ENCODE measurements around the gene C14orf180. TPM values are rescaled to one million over a fixed set of nuclear protein-coding genes. Genes with fewer than 3 reads are reported as not detected.
"Not testable (repeated sequence)": the region's sequence is repeated elsewhere in the genome, so short reads cannot be mapped to it uniquely, and the experiment has no call there.

C14orf180 gene
- total RNA-seq, 4 donors from 2014 or later, result 25.8 to 57.8 (median 35.4) TPM

DNA sequence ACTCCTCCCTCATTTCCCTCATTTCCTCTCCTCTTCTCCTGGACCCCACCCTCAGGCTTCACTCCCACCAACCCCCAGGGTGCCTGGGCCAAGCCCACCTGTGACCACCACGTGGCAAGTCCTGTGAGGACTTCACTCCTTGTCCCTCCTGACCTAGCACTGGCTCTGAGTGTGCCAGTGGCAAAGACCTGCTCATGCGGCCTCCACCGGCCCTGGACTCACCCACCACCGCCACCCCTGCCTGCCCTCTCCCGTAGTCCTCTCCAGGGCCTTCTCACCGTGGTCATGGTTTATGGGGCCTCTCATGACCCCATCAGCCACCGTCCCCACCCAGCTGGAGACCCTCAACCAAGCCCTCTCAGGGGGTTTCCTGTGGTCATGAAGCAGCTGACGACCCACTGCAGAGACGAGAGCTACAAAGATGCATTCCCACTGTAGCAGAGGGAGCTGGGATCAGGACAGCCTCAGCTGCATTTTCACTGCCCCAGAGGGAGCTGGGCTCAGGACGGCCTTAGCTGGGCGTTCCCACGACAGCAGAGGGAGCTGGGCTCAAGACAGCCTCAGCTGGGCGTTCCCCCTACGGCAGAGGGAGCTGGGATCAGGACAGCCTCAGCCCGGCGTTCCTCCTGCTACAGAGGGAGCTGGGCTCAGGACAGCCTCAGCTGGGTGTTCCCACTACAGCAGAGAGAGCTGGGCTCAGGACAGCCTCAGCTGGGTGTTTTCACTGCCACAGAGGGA, 3.2 kb upstream of the C14orf180 start:
- ATAC-seq (ENCODE audit: low FRiP score) (no peak), DNase-seq (ENCODE audit: low spot score) (no peak)
- TF ChIP-seq, protein P1, sequence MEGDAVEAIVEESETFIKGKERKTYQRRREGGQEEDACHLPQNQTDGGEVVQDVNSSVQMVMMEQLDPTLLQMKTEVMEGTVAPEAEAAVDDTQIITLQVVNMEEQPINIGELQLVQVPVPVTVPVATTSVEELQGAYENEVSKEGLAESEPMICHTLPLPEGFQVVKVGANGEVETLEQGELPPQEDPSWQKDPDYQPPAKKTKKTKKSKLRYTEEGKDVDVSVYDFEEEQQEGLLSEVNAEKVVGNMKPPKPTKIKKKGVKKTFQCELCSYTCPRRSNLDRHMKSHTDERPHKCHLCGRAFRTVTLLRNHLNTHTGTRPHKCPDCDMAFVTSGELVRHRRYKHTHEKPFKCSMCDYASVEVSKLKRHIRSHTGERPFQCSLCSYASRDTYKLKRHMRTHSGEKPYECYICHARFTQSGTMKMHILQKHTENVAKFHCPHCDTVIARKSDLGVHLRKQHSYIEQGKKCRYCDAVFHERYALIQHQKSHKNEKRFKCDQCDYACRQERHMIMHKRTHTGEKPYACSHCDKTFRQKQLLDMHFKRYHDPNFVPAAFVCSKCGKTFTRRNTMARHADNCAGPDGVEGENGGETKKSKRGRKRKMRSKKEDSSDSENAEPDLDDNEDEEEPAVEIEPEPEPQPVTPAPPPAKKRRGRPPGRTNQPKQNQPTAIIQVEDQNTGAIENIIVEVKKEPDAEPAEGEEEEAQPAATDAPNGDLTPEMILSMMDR (IDR thresholded peaks at IDR 0.05), result no peak

DNA sequence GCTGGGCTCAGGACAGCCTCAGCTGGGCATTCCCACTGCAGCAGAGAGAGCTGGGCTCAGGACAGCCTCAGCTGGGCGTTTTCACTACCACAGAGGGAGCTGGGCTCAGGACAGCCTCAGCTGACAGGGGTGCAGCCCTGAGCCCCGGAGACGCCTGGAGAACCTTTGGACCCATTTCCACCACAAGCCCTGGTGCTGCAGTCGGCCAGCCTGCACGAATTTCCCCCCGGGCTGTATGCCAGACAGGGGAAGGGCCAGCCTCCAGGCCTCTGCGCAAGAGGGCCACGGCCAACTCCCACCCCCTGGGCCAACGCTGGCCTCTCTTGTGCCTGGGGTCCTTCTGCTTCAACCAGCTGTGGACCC, 2.6 kb upstream of the C14orf180 start:
- TF ChIP-seq, protein P1 (IDR thresholded peaks at IDR 0.05), result no peak
- ATAC-seq (ENCODE audit: low FRiP score) (no peak), DNase-seq (ENCODE audit: low spot score) (no peak)

DNA sequence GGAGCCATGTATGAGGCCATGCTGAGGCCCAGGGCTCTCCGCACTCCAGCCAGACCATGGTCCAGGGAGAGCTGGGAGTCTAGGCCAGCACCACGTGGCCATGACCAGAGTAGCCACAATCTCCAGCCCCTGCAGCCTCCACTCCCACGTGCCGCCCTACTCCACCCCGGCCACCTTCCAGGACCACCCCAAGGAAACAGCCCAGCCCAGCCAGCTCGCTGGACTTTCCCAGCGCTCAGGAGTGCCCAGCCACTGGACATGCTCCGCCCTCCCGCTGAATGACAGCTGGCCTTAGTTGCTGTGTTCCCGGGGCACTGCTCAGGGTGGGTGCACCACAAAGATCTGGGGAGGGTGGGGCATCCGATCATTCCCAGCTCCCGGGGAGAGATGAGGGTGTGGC, 2.1 kb upstream of the C14orf180 start:
- ATAC-seq (ENCODE audit: low FRiP score) (no peak), DNase-seq (ENCODE audit: low spot score) (no peak)
- TF ChIP-seq, protein P1 (IDR thresholded peaks at IDR 0.05), result no peak

DNA sequence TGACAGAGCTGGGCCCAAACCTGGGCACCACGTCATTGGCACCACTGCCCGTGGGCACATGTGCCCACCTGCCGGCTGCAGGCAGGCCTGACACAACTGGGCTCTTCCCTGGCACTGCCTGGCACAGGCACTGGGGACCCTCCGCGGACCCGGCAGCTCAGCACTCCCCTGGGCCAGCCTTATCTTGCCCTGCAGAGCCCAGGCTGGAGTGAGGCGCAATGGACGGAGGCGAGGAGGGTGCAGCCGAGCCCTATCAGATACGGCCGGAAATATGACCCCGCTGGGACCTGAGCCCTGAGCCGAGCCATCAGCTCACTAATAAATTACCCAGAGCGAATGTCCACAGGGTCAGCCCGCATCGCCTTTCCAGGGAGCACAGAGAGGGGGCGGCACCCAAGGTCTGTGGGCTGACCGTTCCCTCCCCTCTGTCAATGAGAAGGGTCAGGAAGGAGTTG, 1.7 kb upstream of the C14orf180 start:
- no peak for ATAC-seq (ENCODE audit: low FRiP score)
- TF ChIP-seq, protein P1 (IDR thresholded peaks at IDR 0.05), result no peak
- DNase-seq (ENCODE audit: low spot score), result no peak

DNA sequence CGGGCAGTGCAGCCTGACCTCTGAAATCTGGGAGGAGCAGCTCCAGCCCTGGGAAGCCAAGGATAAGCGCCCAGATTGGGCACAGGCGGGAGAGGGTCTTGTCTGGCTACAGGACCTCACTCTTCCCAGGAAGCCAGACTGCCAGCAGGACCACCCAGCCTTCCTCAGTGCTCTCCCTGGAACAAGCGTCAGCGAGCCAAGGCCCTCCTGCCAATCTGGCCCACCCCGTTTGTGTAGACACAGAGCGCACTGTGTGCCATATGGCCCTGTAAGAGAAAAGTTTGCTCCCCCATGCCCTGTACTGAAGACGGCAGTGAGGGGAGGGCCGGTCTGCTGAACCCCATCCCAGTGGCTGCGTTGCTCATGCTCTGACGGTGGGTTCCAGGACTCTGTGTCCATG, 1.2 kb upstream of the C14orf180 start:
- DNase-seq (ENCODE audit: low spot score), result no peak
- TF ChIP-seq, protein P1 (IDR thresholded peaks at IDR 0.05), result no peak
- ATAC-seq (ENCODE audit: low FRiP score), result no peak

DNA sequence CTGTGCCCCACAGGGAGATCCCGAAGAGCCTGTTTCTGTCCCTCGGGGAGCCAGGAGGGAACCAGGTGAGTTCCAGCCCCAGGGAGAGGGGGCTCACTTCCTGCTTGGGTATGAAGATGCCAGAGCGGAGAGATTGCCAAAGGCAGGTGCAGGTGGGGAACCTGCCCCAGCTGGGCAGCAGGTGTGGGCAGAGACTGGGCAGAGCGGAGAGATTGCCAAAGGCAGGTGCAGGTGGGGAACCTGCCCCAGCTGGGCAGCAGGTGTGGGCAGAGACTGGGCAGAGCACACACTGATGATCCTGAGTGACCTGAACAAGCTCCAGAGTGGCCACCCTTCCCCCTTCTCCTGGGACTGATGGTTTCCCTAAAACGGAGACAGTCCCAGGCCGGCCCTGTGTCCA, 375 bp downstream of the C14orf180 start:
- not testable (repeated sequence) for DNase-seq (ENCODE audit: low spot score); ATAC-seq (ENCODE audit: low FRiP score)

DNA sequence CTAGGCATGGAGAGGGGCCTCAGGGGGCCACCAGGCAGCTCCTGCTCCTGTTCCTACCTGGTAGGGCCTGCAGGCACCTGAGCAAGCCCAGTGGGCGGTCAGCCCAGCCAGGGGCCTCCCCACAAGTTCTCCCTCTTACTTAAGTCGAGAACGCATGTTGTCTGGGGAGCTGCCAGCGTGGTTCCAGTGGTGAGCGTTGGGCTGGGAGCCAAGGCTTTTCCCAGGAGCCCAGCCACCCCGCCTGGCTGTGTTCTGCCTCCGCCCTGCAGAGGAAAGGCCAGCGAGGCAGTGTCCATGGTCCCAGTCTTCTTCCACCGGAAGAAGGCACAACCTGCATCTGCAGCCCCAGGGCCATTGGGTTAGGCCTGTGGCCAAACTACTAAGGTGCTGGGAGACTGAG, 1.4 kb downstream of the C14orf180 start:
- ATAC-seq (ENCODE audit: low FRiP score) (no peak), DNase-seq (ENCODE audit: low spot score) (peak; percentile 25)
- TF ChIP-seq, protein P1 (IDR thresholded peaks at IDR 0.05), result no peak

All from omental fat pad (tissue), 4 donors.